Urothelium cell line (cell line): ENCODE data around the gene RPA4.
"Not testable (repeated sequence)": the region's sequence is repeated elsewhere in the genome, so short reads cannot be mapped to it uniquely, and the experiment has no call there.

ENCODE experiments used
- DNase-seq: peaks from one replicate; pipeline ENCODE4 v3.0.0; 2011; ENCODE audit warnings: low spot score, mixed read lengths
- FAIRE-seq: peaks from 2 replicates; lab custom pipeline; 2011; peaks lifted over from hg19 to GRCh38; lab: Jason Lieb, UNC

Gene RPA4

GRCh38 chrX:96883608-96884007, at the start of gene RPA4:
TSS of gene RPA4 (plus strand) at chrX:96883908. CDS start at chrX:96884311, 403 bp downstream.
- FAIRE-seq (no peak), DNase-seq (no peak)

DNA sequence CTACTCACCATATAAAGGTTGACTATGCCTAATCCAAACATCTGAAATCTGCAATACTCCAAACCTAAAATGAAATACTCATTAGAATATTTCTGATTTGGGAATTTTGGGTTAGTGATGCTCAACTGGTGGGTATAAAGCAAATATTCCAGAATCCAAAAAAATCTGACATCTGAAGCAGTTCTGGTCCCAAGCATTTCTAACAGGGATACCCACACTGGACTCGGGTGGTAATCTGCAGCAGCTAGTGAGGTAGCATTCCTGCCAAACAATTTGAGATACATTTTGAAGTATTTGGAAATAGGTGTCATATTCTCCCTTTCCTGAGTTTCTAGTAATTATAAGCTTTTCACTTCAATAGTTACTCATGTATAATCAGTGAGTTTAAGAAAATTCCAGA, 49.6 kb upstream of the RPA4 start:
- DNase-seq (no peak), FAIRE-seq (no peak)

DNA sequence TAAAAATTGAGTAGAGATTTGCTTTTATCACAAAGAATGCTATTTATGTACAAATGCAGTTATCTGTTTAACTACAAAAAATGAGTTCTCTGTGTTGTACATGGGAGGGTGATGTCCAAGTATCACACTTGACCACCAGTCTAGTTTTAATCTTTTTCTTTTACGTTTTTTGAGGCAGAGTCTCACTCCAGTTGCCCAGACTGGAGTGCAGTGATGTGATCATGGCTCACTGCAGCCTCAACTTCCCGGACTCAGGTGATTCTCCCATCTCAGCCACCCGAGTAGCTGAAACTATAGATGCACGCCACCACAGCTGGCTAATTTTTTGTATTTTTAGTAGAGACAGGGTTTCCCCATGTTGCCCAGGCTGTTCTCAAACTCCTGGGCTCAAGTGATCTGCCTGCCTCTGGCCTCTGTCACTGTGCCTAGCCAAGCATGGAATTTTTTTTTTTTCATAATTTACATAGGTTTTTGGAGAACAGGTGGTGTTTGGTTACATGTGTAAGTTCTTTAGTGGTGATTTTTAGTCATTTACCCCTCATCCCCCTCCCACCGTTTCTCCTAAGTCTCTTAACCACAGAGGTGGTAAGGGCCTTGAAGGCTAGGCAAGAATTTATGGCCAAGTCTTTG, 47.9 kb upstream of the RPA4 start:
- DNase-seq (no peak), FAIRE-seq (no peak)

DNA sequence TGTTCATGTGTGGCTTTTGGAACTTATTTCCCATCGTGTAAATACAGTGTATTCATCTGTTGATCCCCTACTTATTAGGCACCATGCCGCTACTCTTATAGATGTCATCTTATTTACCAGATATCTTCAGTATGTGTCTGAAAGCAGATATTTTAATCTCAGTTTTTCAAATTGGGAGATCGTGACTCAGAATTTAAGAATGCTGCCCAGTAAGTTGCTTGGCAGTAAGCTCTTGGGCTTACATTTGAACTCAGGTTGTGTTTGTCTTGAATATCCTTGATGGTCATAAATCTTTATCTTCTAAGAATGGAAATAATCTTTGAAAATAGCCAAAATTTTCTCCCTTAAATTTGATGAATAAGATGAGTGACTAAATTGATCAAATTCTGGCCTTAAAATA, 45.9 kb upstream of the RPA4 start:
- FAIRE-seq: no peak

GRCh38 chrX:96838537-96838936, 45.2 kb upstream of the RPA4 start:
- FAIRE-seq: no peak
- no peak for DNase-seq

More for the DNA sequence above, 45.9 kb upstream of the RPA4 start:
- DNase-seq: no peak

DNA sequence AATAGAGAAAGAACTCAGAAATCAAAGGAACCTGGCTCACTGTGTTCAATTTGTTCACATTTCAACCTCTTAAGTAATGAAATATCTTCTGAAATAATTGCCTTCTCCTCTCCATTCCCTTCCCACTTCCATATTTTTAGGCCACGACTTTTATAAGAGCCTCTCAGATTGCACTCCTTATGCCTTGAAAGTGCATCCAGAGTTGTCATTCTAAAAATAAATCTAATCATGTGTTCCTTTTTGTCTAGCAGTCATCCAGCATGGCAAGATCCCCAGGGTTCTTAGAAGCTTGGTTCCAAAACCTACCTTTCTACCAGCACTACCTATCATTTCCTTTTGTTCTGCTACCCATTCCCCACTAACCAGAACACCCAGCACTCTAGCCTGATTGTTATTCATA, 42.4 kb upstream of the RPA4 start:
- no peak for FAIRE-seq
- no peak for DNase-seq

- DNase-seq, FAIRE-seq: not testable (repeated sequence)
These were observed 41.8 kb upstream of the RPA4 start for GRCh38 chrX:96841866-96842265.

- DNase-seq: no peak
These were observed 40.1 kb upstream of the RPA4 start for GRCh38 chrX:96843566-96843965.

DNA sequence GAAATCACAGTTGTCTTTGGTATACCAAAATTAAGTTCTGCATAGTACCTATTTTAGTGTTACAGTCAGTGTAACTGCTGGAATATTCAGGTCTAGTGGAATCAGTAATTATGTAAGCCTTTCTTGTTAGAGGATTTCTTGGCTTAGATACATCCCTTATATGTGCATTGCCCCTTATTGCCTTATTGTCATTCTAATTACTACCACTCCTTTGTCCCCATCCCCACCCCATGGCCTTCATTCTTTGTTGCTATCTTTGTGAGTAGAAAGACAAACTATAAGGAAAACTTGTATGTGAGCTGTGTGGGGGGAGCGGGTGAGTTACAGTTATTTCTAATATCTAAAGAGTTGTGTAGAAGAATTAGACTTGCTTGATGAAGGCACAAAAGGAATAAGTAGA, 36.9 kb upstream of the RPA4 start:
- DNase-seq: no peak
- FAIRE-seq: no peak

More at GRCh38 chrX:96843566-96843965, 40.1 kb upstream of the RPA4 start:
- FAIRE-seq: no peak

DNA sequence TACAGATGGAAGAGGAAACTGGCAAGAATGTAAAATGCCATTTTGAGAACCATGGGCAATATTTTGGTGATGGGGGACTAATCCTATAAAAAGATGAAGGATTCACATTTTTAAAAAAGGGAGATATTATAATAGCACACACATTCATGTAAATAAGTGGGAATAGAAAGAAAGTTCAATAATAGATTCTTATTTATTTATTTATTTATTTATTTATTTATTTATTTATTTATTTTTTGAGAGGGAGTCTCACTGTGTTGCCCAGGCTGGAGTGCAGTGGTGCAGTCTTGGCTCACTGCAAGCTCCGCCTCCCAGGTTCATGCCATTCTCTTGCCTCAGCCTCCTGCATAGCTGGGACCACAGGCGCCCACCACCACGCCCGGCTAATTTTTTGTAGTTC, 24.3 kb upstream of the RPA4 start:
- not testable (repeated sequence) for DNase-seq, FAIRE-seq

DNA sequence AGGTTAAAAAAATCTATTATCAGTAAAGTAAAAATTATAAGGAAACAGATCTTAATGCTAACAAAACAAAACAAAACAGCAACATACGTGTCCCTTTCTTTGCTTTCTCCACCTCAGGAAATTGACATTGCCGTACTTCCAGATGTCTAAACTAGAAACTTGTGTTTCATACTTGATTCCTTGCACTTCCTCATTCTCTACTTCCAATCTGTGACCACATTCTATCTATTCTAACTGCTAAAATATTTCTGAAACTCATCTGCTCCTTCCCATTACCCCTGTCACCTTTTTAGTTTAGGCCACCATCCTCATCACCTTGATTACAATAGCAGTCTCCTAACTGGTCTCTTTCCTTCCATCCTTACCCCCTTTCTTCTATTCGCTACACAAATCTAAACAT, 22.5 kb upstream of the RPA4 start:
- no peak for DNase-seq
- FAIRE-seq: no peak

DNA sequence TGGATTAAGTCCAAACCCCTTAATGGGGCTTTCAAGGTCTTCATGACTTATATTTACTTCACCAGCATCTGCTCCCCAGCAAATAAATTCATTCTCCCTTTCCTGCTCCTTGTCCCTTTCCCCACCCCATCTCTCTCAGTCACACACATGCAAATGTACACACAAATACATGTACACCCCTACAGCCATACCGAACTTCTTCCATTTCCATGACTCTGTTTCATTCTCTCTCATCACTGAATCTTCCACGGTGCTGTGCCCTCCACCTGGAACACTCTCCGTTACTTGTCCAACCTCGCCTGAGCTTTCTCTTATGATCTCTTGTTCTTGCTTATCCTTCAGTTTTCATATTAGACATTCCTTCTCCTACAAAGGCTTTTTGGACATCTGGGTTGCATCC, 22.0 kb upstream of the RPA4 start:
- FAIRE-seq (no peak), DNase-seq (no peak)

DNA sequence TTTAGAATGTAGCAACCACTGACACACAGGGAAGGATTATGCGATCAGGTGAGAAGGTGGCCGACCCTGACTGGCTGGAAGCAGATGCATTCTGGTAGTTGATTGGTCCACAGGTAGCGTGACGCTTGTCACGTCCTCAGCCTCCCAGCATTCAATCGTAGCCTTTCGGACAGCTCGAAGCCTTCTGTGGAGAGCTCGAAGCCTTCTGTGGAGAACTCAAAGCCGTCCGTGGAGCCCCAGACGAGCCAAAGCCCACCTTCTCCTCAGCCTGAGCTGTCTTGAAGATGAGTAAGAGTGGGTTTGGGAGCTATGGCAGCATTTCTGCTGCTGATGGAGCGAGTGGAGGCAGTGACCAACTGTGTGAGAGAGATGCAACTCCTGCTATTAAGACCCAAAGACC, 319 bp downstream of the RPA4 start:
- no peak for DNase-seq
- FAIRE-seq: no peak

GRCh38 chrX:96889726-96890125, 6.0 kb downstream of the RPA4 start:
- FAIRE-seq (no peak), DNase-seq (no peak)

DNA sequence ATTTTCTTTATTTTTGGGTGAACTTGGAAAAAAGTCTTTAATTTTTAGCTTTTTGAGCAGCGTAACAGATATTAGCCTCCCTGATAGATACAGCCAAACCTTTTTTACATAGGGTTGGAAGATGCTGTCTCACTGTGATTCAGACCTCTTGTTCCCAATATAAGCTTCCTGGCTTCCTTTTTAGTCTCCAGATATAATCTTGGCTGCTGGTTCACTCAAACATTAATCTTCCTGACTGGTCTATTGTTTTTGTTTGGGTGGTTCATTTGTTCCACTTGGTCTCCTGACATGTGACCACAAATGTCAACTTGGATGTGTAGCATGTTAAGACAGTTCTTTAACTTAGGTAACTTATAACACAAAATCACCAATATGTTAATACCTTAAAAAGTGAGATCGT, 23.0 kb downstream of the RPA4 start:
- DNase-seq: no peak
- no peak for FAIRE-seq

DNA sequence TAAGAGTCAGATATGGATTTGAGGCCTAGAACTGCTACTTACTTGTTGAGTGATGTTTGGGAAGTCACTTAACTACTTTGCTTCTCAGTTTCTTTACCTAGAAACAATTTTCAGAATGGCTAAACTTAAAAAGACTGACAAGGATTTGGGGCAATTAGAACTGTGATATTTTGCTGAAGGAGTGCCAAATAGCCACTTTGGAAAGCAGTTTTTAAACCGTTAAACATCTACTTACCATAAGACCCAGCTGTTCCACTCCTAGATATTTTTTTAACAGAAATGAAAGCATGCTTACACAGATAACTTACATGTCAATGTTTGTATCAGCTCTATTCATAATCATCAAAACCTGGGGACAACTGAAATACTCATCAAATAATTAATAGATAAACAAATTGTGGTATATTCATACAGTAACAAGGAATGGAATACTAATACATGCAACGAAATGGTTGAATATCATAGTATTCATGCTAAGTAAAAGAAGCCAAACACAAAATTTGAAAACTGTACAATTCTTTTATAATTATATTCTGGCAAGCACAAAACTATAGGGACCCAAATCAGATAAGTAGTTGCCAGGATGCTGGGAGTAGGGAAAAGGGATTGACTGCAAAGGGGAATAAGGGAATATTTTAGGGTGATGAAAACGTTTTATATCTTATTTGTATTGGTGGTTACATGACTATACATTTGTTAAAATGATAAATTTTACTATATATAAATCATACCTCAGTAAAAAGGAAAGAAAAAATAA, 24.0 kb downstream of the RPA4 start:
- FAIRE-seq: no peak
- DNase-seq: no peak

- FAIRE-seq (no peak), DNase-seq (no peak)
These were observed 25.6 kb downstream of the RPA4 start for GRCh38 chrX:96909291-96909690.

DNA sequence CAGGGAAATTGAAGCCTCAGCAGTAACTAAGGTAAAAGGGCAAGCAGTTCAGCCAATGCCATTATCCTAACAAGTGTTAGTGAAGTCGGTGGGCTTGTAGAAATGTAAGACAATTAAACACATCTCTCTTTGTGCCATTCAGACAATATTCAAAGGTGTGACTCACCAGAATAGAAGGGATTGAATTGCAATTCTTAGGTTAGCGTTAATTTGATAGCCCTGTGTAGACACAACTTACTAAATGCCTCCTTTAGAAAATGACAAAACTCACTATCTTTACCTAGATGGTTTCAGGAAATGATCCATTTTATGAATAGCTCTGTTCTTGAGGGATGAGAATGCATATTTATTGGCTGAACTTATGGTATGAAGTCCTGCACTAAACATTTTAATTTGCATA, 35.2 kb downstream of the RPA4 start:
- FAIRE-seq (no peak), DNase-seq (no peak)

DNA sequence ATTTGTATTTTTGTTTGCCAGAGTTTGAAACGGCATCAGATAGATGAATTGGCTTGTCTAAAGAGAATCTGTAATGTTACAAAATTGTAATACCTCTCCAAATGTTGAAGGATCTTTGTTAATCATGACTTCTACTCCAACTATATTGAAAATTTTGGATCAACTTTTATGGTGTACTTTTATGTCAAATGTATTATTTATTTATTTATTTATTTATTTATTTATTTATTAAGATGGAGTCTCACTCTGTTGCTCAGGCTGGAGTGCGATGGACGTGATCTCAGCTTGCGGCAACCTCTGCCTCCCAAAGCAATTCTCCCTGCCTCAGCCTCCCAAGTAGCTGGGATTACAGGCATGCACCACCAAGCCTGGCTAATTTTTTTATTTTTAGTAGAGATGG, 36.0 kb downstream of the RPA4 start:
- DNase-seq (no peak), FAIRE-seq (no peak)

- no peak for FAIRE-seq
- no peak for DNase-seq
These were observed 40.9 kb downstream of the RPA4 start for GRCh38 chrX:96924581-96924980.

DNA sequence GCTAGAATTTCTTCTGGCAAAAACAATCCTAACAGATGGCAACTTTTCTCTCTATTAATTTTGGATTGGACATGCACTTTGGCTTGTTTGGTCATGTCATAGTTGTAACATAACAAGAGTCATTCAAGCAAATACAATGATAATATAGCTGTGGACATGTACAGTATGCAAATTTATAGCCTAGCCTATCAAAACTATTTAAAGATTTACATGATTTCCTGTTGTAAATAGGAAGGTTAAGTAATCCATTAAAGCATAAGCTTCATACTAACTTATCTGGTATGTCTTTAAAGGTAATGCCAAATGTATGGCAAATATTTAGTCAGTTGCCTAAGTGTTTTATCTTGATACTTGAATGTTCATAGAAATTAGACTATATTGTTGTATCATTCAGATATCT, 45.3 kb downstream of the RPA4 start:
- FAIRE-seq (no peak), DNase-seq (no peak)
